Neural progenitor cell (in vitro differentiated cells): ENCODE data around the gene CEP55. TPM values are rescaled to one million over a fixed set of nuclear protein-coding genes. Genes with fewer than 3 reads are reported as not detected.
"Not testable (repeated sequence)": the region's sequence is repeated elsewhere in the genome, so short reads cannot be mapped to it uniquely, and the experiment has no call there.

Experiments
- DNase-seq: peaks from one replicate; pipeline ENCODE4 v3.0.0-alpha.2; 2016; ENCODE audit warnings: low spot score
- H2AFZ ChIP-seq: fragments of 200-600 bp; sonication (generic); replicated peaks from 2 replicates; pipeline ENCODE4 v1.6.1; 2016; ENCODE audit warnings: antibody characterized with exemption
- H3F3A ChIP-seq: fragments of 200-600 bp; sonication (generic); 2 replicates; pipeline ENCODE4 v1.6.1; 2016; ENCODE audit warnings: antibody characterized with exemption, low read depth
- H3K27ac ChIP-seq: fragments of 200-600 bp; sonication (generic); 2 replicates; pipeline ENCODE4 v1.5.1; 2016; ENCODE audit warnings: mild to moderate bottlenecking
- H3K27me3 ChIP-seq: fragments of 200-600 bp; sonication (generic); 2 replicates; pipeline ENCODE4 v1.6.1; 2016; ENCODE audit warnings: mild to moderate bottlenecking, moderate library complexity
- H3K36me3 ChIP-seq: fragments of 200-600 bp; sonication (generic); 2 replicates; pipeline ENCODE4 v1.5.1; 2016
- H3K4me1 ChIP-seq: fragments of 200-600 bp; sonication (generic); 2 replicates; pipeline ENCODE4 v1.6.1; 2016; ENCODE audit warnings: mixed run types
- H3K4me2 ChIP-seq: fragments of 200-600 bp; sonication (generic); 2 replicates; pipeline ENCODE4 v1.6.1; 2016
- H3K4me3 ChIP-seq: fragments of 200-600 bp; sonication (generic); 2 replicates; pipeline ENCODE4 v1.5.1; 2016
- H3K79me2 ChIP-seq: fragments of 200-600 bp; sonication (generic); 2 replicates; pipeline ENCODE4 v1.6.1; 2016; ENCODE audit warnings: low read depth
- H3K9ac ChIP-seq: fragments of 200-600 bp; sonication (generic); 2 replicates; pipeline ENCODE4 v1.6.1; 2016
- H3K9me3 ChIP-seq: fragments of 200-600 bp; sonication (generic); 2 replicates; pipeline ENCODE4 v1.5.1; 2016; ENCODE audit warnings: low read depth
- H4K20me1 ChIP-seq: fragments of 200-600 bp; sonication (generic); 2 replicates; pipeline ENCODE4 v1.6.1; 2016; ENCODE audit warnings: low read depth
- H3K27ac Mint-ChIP-seq: 3 replicates; pipeline ENCODE4 v1.8.0; 2021; ENCODE audit warnings: mixed read lengths
- H3K27me3 Mint-ChIP-seq: 2 replicates; pipeline ENCODE4 v1.8.0; 2022; ENCODE audit warnings: low read depth, mild to moderate bottlenecking, inconsistent platforms, moderate library complexity, mixed read lengths; ENCODE audit not compliant: insufficient read depth
- H3K36me3 Mint-ChIP-seq: 3 replicates; pipeline ENCODE4 v1.8.0; 2021; ENCODE audit warnings: mixed read lengths
- H3K4me1 Mint-ChIP-seq: 3 replicates; pipeline ENCODE4 v1.8.0; 2021; ENCODE audit warnings: mixed read lengths
- H3K4me3 Mint-ChIP-seq: 3 replicates; pipeline ENCODE4 v1.8.0; 2021; ENCODE audit warnings: mild to moderate bottlenecking, moderate library complexity, mixed read lengths
- H3K9me3 Mint-ChIP-seq: 3 replicates; pipeline ENCODE4 v1.8.0; 2020; ENCODE audit warnings: mixed read lengths
- CTCF ChIP-seq: fragments of 200-600 bp; sonication (generic); IDR thresholded peaks from 2 replicates; pipeline ENCODE4 v1.5.1; 2017; ENCODE audit warnings: antibody characterized with exemption, mild to moderate bottlenecking
- EZH2 ChIP-seq: fragments of 200-600 bp; sonication (generic); IDR thresholded peaks from 2 replicates; pipeline ENCODE4 v1.6.1; 2017; ENCODE audit warnings: antibody characterized with exemption, mild to moderate bottlenecking, moderate library complexity
- EZH2phosphoT487 ChIP-seq: fragments of 200-600 bp; sonication (generic); IDR thresholded peaks from 2 replicates; pipeline ENCODE4 v1.6.1; 2017; ENCODE audit warnings: antibody characterized with exemption
- total RNA-seq: library from RNA; depleted of rRNA; stranded (reverse); fragments of >200 nt; gene quantifications from 2 replicates; pipeline ENCODE4 v1.2.3, GENCODE V29; 2015; ENCODE audit warnings: low replicate concordance

Gene CEP55
- total RNA-seq, 1 donor from 2014 or later = 57.7 TPM

DNA sequence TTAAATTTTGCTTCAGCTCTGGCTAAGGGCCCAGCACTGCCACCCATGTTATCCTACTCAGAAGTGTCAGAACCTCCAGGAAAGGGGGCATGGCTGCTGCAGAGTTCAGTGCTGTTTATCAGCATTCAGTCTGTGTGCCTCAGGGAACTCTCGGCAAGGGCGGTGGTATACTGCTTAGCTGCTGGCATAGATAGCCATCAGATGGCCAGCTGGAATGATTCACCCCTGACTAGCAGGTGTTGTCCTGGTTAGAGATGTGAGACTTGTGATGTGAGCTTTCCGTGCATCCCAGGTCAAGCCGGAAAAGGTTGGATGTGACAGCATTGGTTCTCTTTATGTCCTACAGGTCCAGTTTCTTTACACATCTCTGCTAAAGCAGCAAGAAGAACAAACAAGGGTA lies 22.1 kb downstream of the CEP55 start:
- Mint-ChIP-seq H3K4me3 (no peak overlapping the region), H3K36me3 (peaks cover 66% of the 10 kb centered on the region), H3K9me3 (peaks cover 24% of the 10 kb centered on the region), H3K4me1 (no peaks in the 10 kb centered on the region), H3K27ac (no peak overlapping the region), H3K27me3 (no peaks in the 10 kb centered on the region)
- no peak for TF ChIP-seq EZH2phosphoT487
- no peak for TF ChIP-seq CTCF
- no peak for TF ChIP-seq EZH2
- no peak for DNase-seq
- Histone ChIP-seq H2AFZ (no peak overlapping the region), H4K20me1 (no peaks in the 10 kb centered on the region), H3K4me1 (no peaks in the 10 kb centered on the region), H3K27me3 (no peaks in the 10 kb centered on the region), H3F3A (no peaks in the 10 kb centered on the region), H3K9me3 (peaks cover 3% of the 10 kb centered on the region), H3K79me2 (no peaks in the 10 kb centered on the region), H3K36me3 (peaks cover 40% of the 10 kb centered on the region), H3K27ac (no peak overlapping the region), H3K4me3 (no peak overlapping the region), H3K9ac (no peak overlapping the region), H3K4me2 (no peak overlapping the region)

- Histone ChIP-seq H3K4me3 (no peak overlapping the region), H4K20me1 (no peaks in the 10 kb centered on the region), H3K9ac (no peak overlapping the region), H3K9me3 (no peaks in the 10 kb centered on the region), H3K27ac (no peak overlapping the region), H3F3A (no peaks in the 10 kb centered on the region), H3K79me2 (no peaks in the 10 kb centered on the region), H3K27me3 (no peaks in the 10 kb centered on the region), H3K4me1 (no peaks in the 10 kb centered on the region), H2AFZ (peak overlapping the region; percentile 79), H3K4me2 (no peak overlapping the region), H3K36me3 (no peaks in the 10 kb centered on the region)
- TF ChIP-seq EZH2phosphoT487 (no peak), CTCF (peak; percentile 35)
- H3K4me3 Mint-ChIP-seq = no peak overlapping the region
- no peaks in the 10 kb centered on the region for H3K9me3 Mint-ChIP-seq
- peaks cover 2% of the 10 kb centered on the region for H3K36me3 Mint-ChIP-seq
- peak; percentile 17 for DNase-seq
- H3K27ac Mint-ChIP-seq = no peak overlapping the region
- no peaks in the 10 kb centered on the region for H3K4me1 Mint-ChIP-seq
- H3K27me3 Mint-ChIP-seq = no peaks in the 10 kb centered on the region
Observed at GRCh38 chr10:93535293-93535692, 38.9 kb downstream of the CEP55 start.

DNA sequence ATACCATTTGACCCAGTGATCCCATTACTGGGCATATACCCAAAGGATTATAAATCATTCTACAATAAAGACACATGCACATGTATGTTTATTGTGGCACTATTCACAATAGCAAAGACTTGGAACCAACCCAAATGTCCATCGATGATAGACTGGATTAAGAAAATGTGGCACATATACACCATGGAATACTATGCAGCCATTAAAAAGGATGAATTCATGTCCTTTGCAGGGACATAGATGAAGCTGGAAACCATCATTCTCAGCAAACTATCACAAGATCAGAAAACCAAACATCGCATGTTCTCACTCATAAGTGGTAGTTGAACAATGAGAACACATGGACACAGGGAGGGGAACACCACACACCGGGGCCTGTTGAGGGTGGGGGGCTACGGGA lies 44.5 kb downstream of the CEP55 start:
- DNase-seq, H3F3A ChIP-seq, H3K4me3 ChIP-seq, H3K27me3 ChIP-seq, H3K4me2 ChIP-seq, H3K4me1 ChIP-seq, H3K9me3 ChIP-seq, H3K27ac ChIP-seq, H3K9me3 Mint-ChIP-seq, H3K27ac Mint-ChIP-seq, H3K79me2 ChIP-seq, H2AFZ ChIP-seq, H3K4me1 Mint-ChIP-seq, H3K9ac ChIP-seq, H3K36me3 Mint-ChIP-seq, H4K20me1 ChIP-seq, H3K36me3 ChIP-seq, H3K4me3 Mint-ChIP-seq, H3K27me3 Mint-ChIP-seq: not testable (repeated sequence)

GRCh38 chr10:93541402-93542357 lies 45.3 kb downstream of the CEP55 start:
- peak overlapping the region; percentile 56 for H3K4me2 ChIP-seq
- H3K79me2 ChIP-seq = no peaks in the 10 kb centered on the region
- no peaks in the 10 kb centered on the region for H3F3A ChIP-seq
- H4K20me1 ChIP-seq = no peaks in the 10 kb centered on the region
- H3K36me3 Mint-ChIP-seq = no peaks in the 10 kb centered on the region
- no peaks in the 10 kb centered on the region for H3K9me3 Mint-ChIP-seq
- H3K27ac Mint-ChIP-seq = no peak overlapping the region
- TF ChIP-seq EZH2phosphoT487 (no peak), EZH2 (no peak), CTCF (peak; percentile 95)
- peak overlapping the region; percentile 20 for H3K4me3 ChIP-seq
- H3K27me3 ChIP-seq = peaks cover 7% of the 10 kb centered on the region
- H3K36me3 ChIP-seq = no peaks in the 10 kb centered on the region
- H3K4me3 Mint-ChIP-seq = no peak overlapping the region
- peaks cover 3% of the 10 kb centered on the region for H3K4me1 Mint-ChIP-seq
- no peak overlapping the region for H3K27ac ChIP-seq
- peak overlapping the region; percentile 94 for H2AFZ ChIP-seq
- H3K27me3 Mint-ChIP-seq = peaks cover 2% of the 10 kb centered on the region
- no peaks in the 10 kb centered on the region for H3K4me1 ChIP-seq
- H3K9me3 ChIP-seq = no peaks in the 10 kb centered on the region
- DNase-seq = peak; percentile 72
- H3K9ac ChIP-seq = no peak overlapping the region
